ENCODE measurements around the gene SPTA1. TPM values are rescaled to one million over a fixed set of nuclear protein-coding genes. Genes with fewer than 3 reads are reported as not detected.

The SPTA1 gene
- total RNA-seq, 2 experiments from 2014 or later: not detected

GRCh38 chr1:158600735-158601134 is 85.8 kb downstream of the SPTA1 start:
- Histone ChIP-seq H3K36me3 (ENCODE audit: insufficient read depth, low read length) (no peaks in the 10 kb centered on the region), H3K27ac (ENCODE audit: low read depth in 1 of 2, low read length in 2 of 2) (no peak overlapping the region), H3K4me1 (ENCODE audit: insufficient read depth, low read length) (no peaks in the 10 kb centered on the region), H3K4me3 (ENCODE audit: low read length) (no peak overlapping the region), H3K27me3 (ENCODE audit: control insufficient read depth in 1 of 2, insufficient read depth in 2 of 2, low read length in 2 of 2) (peaks cover 0 to 3% of the 10 kb centered on the region in 2 experiments), H3K9me3 (ENCODE audit: control insufficient read depth in 1 of 2, insufficient read depth in 1 of 2, low read length in 2 of 2) (peaks cover 12 to 31% of the 10 kb centered on the region in 2 experiments)
- POLR2A ChIA-PET: no interaction called here
- Mint-ChIP-seq H3K27me3 (peaks cover 15% of the 10 kb centered on the region), H3K4me3 (no peak overlapping the region), H3K9me3 (peaks cover 13% of the 10 kb centered on the region), H3K36me3 (ENCODE audit: low read depth) (no peaks in the 10 kb centered on the region), H3K4me1 (ENCODE audit: low read depth) (no peaks in the 10 kb centered on the region), H3K27ac (no peak overlapping the region)
- CTCF ChIA-PET: no interaction called here
- no peak for TF ChIP-seq CTCF (IDR thresholded peaks at IDR 0.05)
- intact Hi-C loops (cut with DNase I, micrococcal nuclease): no loop called here
- no peak for ATAC-seq (ENCODE audit: poor library complexity)
- no peak for DNase-seq

- no peak for TF ChIP-seq CTCF (IDR thresholded peaks at IDR 0.05)
- Mint-ChIP-seq H3K27me3 (peaks cover 31% of the 10 kb centered on the region), H3K4me3 (no peak overlapping the region)
These were observed 99.6 kb downstream of the SPTA1 start for GRCh38 chr1:158586942-158587341.

GRCh38 chr1:158583962-158584361 is 102.6 kb downstream of the SPTA1 start:
- Histone ChIP-seq H3K4me1 (ENCODE audit: insufficient read depth, low read length) (no peaks in the 10 kb centered on the region), H3K9me3 (ENCODE audit: control insufficient read depth in 1 of 2, insufficient read depth in 1 of 2, low read length in 2 of 2) (peaks cover 0 to 5% of the 10 kb centered on the region in 2 experiments), H3K36me3 (ENCODE audit: insufficient read depth, low read length) (no peaks in the 10 kb centered on the region), H3K27ac (ENCODE audit: low read depth in 1 of 2, low read length in 2 of 2) (no peak overlapping the region), H3K27me3 (ENCODE audit: control insufficient read depth in 1 of 2, insufficient read depth in 2 of 2, low read length in 2 of 2) (no peaks in the 10 kb centered on the region), H3K4me3 (ENCODE audit: low read length) (no peak overlapping the region)
- CTCF ChIA-PET: no interaction called here
- no peak for ATAC-seq (ENCODE audit: poor library complexity)
- DNase-seq: no peak
- Mint-ChIP-seq H3K9me3 (no peaks in the 10 kb centered on the region), H3K27me3 (peaks cover 20% of the 10 kb centered on the region), H3K4me1 (ENCODE audit: low read depth) (no peaks in the 10 kb centered on the region), H3K36me3 (ENCODE audit: low read depth) (no peaks in the 10 kb centered on the region), H3K4me3 (no peak overlapping the region), H3K27ac (no peak overlapping the region)
- TF ChIP-seq CTCF (IDR thresholded peaks at IDR 0.05): no peak
- intact Hi-C loops (cut with DNase I, micrococcal nuclease): no loop called here
- POLR2A ChIA-PET: no interaction called here

More at GRCh38 chr1:158586942-158587341, 99.6 kb downstream of the SPTA1 start:
- no peaks in the 10 kb centered on the region for H3K4me1 Mint-ChIP-seq (ENCODE audit: low read depth)
- Histone ChIP-seq H3K36me3 (ENCODE audit: insufficient read depth, low read length) (no peaks in the 10 kb centered on the region), H3K4me1 (ENCODE audit: insufficient read depth, low read length) (no peaks in the 10 kb centered on the region), H3K4me3 (ENCODE audit: low read length) (no peak overlapping the region), H3K27me3 (ENCODE audit: control insufficient read depth in 1 of 2, insufficient read depth in 2 of 2, low read length in 2 of 2) (no peaks in the 10 kb centered on the region), H3K9me3 (ENCODE audit: control insufficient read depth in 1 of 2, insufficient read depth in 1 of 2, low read length in 2 of 2) (peaks cover 0 to 5% of the 10 kb centered on the region in 2 experiments), H3K27ac (ENCODE audit: low read depth in 1 of 2, low read length in 2 of 2) (no peak overlapping the region)
- DNase-seq (no peak), ATAC-seq (ENCODE audit: poor library complexity) (no peak)
- H3K27ac Mint-ChIP-seq: no peak overlapping the region
- CTCF ChIA-PET: no interaction called here
- H3K36me3 Mint-ChIP-seq (ENCODE audit: low read depth): no peaks in the 10 kb centered on the region
- H3K9me3 Mint-ChIP-seq: no peaks in the 10 kb centered on the region
- intact Hi-C loops (cut with DNase I, micrococcal nuclease): no loop called here
- POLR2A ChIA-PET: no interaction called here
